K562 (cell line): ENCODE data around the gene SORCS1. TPM values are rescaled to one million over a fixed set of nuclear protein-coding genes. Genes with fewer than 3 reads are reported as not detected.

Experiments used
- CREM ChIP-seq: IDR thresholded peaks from 2 replicates; pipeline ENCODE4 v1.6.1; 2014; ENCODE audit warnings: antibody characterized with exemption, low read depth
- FOXK2 ChIP-seq, 2 experiments: fragments of 450-650 bp; IDR thresholded peaks in 1 of 2; conservative IDR thresholded peaks in 1 of 2; 2 replicates each; pipeline ENCODE4 v1.6.1; 2016; ENCODE audit warnings: low read depth in 2 of 2, mild to moderate bottlenecking in 1 of 2
- RBM22 ChIP-seq: fragments of 200-400 bp; formaldehyde crosslinking; IDR thresholded peaks from 2 replicates; pipeline ENCODE4 v1.6.1; 2018; ENCODE audit warnings: low read length, low read depth; ENCODE audit not compliant: poor library complexity, severe bottlenecking
- SMC3 ChIP-seq: conservative IDR thresholded peaks from 2 replicates; pipeline ENCODE4 v1.6.1; 2011; ENCODE audit warnings: low read depth, low read length, improper control_type of control experiment; ENCODE audit not compliant: insufficient read depth
- SRSF9 ChIP-seq: fragments of 200-400 bp; formaldehyde crosslinking; IDR thresholded peaks from 2 replicates; pipeline ENCODE4 v1.6.1; 2017; ENCODE audit warnings: low read depth, low read length, borderline replicate concordance
- TEAD4 ChIP-seq, 2 experiments: sonication (generic) in 1 of 2; formaldehyde crosslinking in 1 of 2; IDR thresholded peaks; 2 replicates each; pipeline versions ENCODE4 v1.6.1 to v1.8.0; 2012 to 2022; ENCODE audit warnings: borderline replicate concordance in 1 of 2, inconsistent platforms in 1 of 2, low read length in 1 of 2, mild to moderate bottlenecking in 1 of 2, missing genetic modification reagents in 1 of 2
- ZFP1 ChIP-seq: fragments of 450-650 bp; formaldehyde crosslinking; IDR thresholded peaks from 2 replicates; pipeline ENCODE4 v1.4.0; 2020; ENCODE audit warnings: mild to moderate bottlenecking, mixed read lengths
- ZKSCAN3 ChIP-seq: fragments of 250-450 bp; sonication (Bioruptor Pico); IDR thresholded peaks from 2 replicates; pipeline ENCODE4 v1.4.0; 2020
- ZNF3 ChIP-seq: fragments of 250-450 bp; sonication (Bioruptor Pico); IDR thresholded peaks from 2 replicates; pipeline ENCODE4 v1.5.0; 2021; ENCODE audit warnings: mild to moderate bottlenecking, moderate library complexity
- ZNF644 ChIP-seq: fragments of 200-800 bp; sonication (Bioruptor generic); IDR thresholded peaks from 2 replicates; pipeline ENCODE4 v1.6.1; 2016; ENCODE audit warnings: low read depth, missing genetic modification characterization, missing compliant biosample characterization
- polyA plus RNA-seq, 8 experiments: library from polyadenylated mRNA; depleted of rRNA in 4 of 8; stranded (reverse) in 5 of 8; unstranded in 3 of 8; fragments of >200 nt; fragmentation: Nextera tagmentation in 2 of 8; fragmentation: Illumina TruSeq in 1 of 8; extraction: Ambion mirVana in 2 of 8; extraction: Trizol in 1 of 8; gene quantifications; 2 replicates each; pipeline versions ENCODE4 v1.2.1 to v1.2.3, GENCODE V29; 2011 to 2014; ENCODE audit warnings: inconsistent platforms in 1 of 8, missing spikeins in 1 of 8
- total RNA-seq, 7 experiments: library from RNA; depleted of rRNA in 6 of 7; stranded (reverse); fragments of >200 nt in 6 of 7; fragmentation: Illumina TruSeq in 2 of 7; extraction: Trizol in 2 of 7; gene quantifications; 2 replicates each; pipeline versions ENCODE4 v1.2.1 to v1.2.3, GENCODE V29; 2011 to 2021; ENCODE audit warnings: low replicate concordance in 1 of 7
- TF ChIP-seq, protein P1 (sequence below): sonication (generic); formaldehyde crosslinking; IDR thresholded peaks from 2 replicates; pipeline ENCODE4 v1.8.0; 2022; ENCODE audit warnings: mild to moderate bottlenecking, missing genetic modification reagents
- TF ChIP-seq, protein P2 (sequence below): fragments of 250-450 bp; sonication (Bioruptor Pico); IDR thresholded peaks from 2 replicates; pipeline ENCODE4 v1.4.0; 2020
- TF ChIP-seq, protein P3 (sequence below): fragments of 450-650 bp; IDR thresholded peaks from 2 replicates; pipeline ENCODE4 v1.6.1; 2018; ENCODE audit not compliant: partially characterized antibody

Gene SORCS1
- total and polyA plus RNA-seq, 9 of the 15 experiments (the other 6 are each of a cell fraction or from before 2014, with no cell fraction given) = 1.5 to 3.9 (median 2.7) TPM

DNA sequence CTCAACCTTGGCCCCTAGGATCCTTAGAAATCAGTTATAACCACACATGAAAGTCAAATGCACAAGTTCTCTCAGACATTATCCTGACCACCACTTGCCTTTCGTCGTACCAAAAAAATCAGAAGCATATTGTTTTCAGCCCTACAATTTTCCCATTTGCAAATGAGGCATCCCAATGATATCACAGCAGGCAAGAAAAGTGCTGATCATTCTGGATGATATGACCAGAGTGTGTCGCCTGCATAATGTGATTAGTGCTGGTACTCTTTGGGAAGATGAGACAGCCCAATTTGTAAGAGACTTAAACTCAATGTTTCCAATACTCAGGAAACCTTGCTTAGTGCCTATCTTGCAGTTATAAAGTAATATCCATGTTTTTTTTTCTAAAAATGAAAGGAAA lies 168.0 kb downstream of the SORCS1 start (continued):
- TF ChIP-seq RBM22 (no peak), FOXK2 (conservative IDR thresholded peaks at IDR 0.05 in 1 of 2, IDR thresholded peaks at IDR 0.05 in 1 of 2; ENCODE audit: low read depth in 2 of 2) (no peak), ZKSCAN3 (CRISPR knock-in tag) (no peak), SMC3 (no peak), SRSF9 (no peak), CREM (peak; percentile 34; the same call in 1 of the 2 replicates), ZFP1 (CRISPR knock-in tag) (peak; percentile 70; the same call in 1 of the 2 replicates), ZNF644 (tag) (no peak), ZNF3 (CRISPR knock-in tag) (no peak), TEAD4 (IDR thresholded peaks at IDR 0.05; ENCODE audit: low read length) (peak; percentile 66), TEAD4 (CRISPR knock-in tag; IDR thresholded peaks at IDR 0.05; ENCODE audit: borderline replicate concordance) (no peak)
- TF ChIP-seq, protein P1, sequence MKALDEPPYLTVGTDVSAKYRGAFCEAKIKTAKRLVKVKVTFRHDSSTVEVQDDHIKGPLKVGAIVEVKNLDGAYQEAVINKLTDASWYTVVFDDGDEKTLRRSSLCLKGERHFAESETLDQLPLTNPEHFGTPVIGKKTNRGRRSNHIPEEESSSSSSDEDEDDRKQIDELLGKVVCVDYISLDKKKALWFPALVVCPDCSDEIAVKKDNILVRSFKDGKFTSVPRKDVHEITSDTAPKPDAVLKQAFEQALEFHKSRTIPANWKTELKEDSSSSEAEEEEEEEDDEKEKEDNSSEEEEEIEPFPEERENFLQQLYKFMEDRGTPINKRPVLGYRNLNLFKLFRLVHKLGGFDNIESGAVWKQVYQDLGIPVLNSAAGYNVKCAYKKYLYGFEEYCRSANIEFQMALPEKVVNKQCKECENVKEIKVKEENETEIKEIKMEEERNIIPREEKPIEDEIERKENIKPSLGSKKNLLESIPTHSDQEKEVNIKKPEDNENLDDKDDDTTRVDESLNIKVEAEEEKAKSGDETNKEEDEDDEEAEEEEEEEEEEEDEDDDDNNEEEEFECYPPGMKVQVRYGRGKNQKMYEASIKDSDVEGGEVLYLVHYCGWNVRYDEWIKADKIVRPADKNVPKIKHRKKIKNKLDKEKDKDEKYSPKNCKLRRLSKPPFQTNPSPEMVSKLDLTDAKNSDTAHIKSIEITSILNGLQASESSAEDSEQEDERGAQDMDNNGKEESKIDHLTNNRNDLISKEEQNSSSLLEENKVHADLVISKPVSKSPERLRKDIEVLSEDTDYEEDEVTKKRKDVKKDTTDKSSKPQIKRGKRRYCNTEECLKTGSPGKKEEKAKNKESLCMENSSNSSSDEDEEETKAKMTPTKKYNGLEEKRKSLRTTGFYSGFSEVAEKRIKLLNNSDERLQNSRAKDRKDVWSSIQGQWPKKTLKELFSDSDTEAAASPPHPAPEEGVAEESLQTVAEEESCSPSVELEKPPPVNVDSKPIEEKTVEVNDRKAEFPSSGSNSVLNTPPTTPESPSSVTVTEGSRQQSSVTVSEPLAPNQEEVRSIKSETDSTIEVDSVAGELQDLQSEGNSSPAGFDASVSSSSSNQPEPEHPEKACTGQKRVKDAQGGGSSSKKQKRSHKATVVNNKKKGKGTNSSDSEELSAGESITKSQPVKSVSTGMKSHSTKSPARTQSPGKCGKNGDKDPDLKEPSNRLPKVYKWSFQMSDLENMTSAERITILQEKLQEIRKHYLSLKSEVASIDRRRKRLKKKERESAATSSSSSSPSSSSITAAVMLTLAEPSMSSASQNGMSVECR (CRISPR knock-in tag) = no peak
- TF ChIP-seq, protein P2, sequence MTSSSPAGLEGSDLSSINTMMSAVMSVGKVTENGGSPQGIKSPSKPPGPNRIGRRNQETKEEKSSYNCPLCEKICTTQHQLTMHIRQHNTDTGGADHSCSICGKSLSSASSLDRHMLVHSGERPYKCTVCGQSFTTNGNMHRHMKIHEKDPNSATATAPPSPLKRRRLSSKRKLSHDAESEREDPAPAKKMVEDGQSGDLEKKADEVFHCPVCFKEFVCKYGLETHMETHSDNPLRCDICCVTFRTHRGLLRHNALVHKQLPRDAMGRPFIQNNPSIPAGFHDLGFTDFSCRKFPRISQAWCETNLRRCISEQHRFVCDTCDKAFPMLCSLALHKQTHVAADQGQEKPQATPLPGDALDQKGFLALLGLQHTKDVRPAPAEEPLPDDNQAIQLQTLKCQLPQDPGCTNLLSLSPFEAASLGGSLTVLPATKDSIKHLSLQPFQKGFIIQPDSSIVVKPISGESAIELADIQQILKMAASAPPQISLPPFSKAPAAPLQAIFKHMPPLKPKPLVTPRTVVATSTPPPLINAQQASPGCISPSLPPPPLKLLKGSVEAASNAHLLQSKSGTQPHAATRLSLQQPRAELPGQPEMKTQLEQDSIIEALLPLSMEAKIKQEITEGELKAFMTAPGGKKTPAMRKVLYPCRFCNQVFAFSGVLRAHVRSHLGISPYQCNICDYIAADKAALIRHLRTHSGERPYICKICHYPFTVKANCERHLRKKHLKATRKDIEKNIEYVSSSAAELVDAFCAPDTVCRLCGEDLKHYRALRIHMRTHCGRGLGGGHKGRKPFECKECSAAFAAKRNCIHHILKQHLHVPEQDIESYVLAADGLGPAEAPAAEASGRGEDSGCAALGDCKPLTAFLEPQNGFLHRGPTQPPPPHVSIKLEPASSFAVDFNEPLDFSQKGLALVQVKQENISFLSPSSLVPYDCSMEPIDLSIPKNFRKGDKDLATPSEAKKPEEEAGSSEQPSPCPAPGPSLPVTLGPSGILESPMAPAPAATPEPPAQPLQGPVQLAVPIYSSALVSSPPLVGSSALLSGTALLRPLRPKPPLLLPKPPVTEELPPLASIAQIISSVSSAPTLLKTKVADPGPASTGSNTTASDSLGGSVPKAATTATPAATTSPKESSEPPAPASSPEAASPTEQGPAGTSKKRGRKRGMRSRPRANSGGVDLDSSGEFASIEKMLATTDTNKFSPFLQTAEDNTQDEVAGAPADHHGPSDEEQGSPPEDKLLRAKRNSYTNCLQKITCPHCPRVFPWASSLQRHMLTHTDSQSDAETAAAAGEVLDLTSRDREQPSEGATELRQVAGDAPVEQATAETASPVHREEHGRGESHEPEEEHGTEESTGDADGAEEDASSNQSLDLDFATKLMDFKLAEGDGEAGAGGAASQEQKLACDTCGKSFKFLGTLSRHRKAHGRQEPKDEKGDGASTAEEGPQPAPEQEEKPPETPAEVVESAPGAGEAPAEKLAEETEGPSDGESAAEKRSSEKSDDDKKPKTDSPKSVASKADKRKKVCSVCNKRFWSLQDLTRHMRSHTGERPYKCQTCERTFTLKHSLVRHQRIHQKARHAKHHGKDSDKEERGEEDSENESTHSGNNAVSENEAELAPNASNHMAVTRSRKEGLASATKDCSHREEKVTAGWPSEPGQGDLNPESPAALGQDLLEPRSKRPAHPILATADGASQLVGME (CRISPR knock-in tag) = no peak
- TF ChIP-seq, protein P3, sequence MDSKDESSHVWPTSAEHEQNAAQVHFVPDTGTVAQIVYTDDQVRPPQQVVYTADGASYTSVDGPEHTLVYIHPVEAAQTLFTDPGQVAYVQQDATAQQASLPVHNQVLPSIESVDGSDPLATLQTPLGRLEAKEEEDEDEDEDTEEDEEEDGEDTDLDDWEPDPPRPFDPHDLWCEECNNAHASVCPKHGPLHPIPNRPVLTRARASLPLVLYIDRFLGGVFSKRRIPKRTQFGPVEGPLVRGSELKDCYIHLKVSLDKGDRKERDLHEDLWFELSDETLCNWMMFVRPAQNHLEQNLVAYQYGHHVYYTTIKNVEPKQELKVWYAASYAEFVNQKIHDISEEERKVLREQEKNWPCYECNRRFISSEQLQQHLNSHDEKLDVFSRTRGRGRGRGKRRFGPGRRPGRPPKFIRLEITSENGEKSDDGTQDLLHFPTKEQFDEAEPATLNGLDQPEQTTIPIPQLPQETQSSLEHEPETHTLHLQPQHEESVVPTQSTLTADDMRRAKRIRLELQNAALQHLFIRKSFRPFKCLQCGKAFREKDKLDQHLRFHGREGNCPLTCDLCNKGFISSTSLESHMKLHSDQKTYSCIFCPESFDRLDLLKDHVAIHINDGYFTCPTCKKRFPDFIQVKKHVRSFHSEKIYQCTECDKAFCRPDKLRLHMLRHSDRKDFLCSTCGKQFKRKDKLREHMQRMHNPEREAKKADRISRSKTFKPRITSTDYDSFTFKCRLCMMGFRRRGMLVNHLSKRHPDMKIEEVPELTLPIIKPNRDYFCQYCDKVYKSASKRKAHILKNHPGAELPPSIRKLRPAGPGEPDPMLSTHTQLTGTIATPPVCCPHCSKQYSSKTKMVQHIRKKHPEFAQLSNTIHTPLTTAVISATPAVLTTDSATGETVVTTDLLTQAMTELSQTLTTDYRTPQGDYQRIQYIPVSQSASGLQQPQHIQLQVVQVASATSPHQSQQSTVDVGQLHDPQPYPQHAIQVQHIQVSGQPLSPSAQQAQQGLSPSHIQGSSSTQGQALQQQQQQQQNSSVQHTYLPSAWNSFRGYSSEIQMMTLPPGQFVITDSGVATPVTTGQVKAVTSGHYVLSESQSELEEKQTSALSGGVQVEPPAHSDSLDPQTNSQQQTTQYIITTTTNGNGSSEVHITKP = peak; percentile 1
